HG03280 (cell line): ENCODE data around the gene PCF11.

Experiments used
- ATAC-seq: cut with Tn5 transposase; IDR thresholded peaks from one replicate; pipeline ENCODE4 v1.9.1; 2021; ENCODE audit warnings: mild to moderate bottlenecking, moderate library complexity; ENCODE audit not compliant: unreplicated experiment

Gene PCF11

DNA sequence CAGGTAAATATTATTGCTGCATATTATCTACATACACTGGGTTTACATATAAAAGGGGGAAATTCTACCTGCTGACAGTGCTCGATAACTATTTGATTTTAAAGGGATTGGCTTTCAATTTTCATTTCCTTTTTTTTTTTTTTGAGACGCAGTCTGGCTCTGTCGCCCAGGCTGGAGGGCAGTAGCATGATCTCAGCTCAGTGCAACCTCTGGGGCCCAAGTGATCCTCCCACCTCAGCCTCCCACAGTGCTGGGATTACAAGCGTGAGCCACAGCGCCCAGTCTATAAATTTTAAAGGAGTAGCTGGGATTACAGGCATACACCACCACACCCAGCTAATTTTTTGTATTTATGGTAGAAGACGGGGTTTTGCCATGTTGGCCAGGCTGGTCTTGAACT, 3.2 kb upstream of the PCF11 start:
- no peak for ATAC-seq

DNA sequence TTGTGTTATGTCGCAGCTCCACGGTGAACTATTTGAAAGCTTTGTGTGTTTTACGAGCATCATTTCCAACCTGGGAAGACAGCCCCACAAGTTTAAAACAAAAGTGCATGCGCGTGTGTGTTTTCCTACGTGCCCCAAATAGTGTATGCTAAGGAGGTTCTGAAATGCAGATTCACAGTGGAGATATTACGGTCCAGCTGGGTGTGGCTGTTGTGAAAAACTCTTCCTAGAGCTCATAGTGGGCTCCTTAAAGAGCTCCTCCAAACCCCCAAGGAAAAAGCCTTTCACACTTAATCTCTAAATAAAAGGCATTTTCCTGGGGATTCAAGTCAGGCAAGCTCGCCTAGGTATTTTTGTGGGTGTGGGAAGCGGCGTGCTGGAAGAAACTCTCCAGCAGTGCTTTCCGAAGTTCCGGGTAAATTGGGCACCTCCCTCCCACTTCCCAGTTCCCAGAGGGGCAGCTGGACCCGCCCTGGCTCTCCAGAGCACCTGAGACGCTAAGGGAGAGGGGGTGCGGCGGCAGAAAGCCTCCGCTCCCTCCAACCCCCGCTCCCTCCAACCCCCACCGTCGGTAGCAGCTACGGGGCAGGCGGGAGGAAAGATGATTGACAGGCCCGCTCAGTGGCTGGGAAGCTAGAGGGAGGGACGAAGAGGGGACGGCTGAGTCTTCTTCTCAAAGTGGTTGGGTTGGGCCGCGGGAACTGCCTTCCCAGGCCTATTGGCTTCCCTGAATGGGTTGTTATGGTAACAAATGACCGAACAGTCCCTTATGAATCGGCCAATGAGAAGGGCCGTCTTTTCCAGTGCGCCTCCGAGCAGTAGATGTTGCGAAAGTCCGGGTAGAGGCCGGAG, 561 bp upstream of the PCF11 start:
- peak; percentile 96 for ATAC-seq

- no peak for ATAC-seq
These were observed 844 bp downstream of the PCF11 start for GRCh38 chr11:83157594-83158356.

DNA sequence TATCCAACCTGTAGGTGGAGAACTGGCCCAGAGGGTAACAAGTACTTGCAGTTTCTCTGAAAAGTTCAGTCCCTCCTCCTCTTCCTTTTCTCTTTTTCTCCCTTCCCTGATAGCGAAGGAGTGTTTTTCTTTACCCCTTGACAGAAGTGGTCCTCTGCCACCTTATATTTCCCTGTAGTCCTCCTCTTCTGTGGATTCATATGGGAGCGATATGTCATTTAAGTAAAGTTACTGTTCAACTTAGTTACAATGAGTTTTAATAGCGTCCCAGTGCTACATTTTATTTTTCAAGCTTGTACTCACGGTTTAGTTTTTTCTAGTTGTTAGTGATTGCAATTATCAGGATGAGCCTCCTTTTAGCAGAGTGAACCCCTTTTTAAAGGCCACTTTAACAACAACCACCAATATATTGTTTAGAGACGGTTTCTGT, 1.4 kb downstream of the PCF11 start:
- no peak for ATAC-seq

GRCh38 chr11:83158965-83159901, 2.3 kb downstream of the PCF11 start:
- ATAC-seq, result no peak

GRCh38 chr11:83159902-83160865, 3.3 kb downstream of the PCF11 start:
- ATAC-seq, result no peak

- ATAC-seq, result no peak
These were observed 4.8 kb downstream of the PCF11 start for GRCh38 chr11:83161610-83162199.

DNA sequence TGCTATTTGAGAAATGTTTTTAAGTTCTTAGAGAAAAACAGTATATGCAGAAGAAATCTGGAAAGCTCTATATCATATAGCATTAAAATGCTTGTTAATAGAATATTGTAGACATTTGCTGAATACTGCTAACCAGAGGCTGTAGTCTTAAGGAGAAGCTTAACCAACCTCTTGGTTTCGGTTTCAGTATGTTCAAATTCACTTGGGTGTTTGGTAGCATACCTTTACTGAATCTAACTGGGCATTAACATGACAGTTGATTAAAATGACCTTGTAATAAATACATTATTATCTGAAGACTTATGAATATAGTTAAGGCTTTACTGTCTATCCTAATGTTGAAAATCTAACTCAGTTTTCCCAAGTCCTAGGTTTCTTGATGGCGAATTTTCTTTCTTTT, 5.4 kb downstream of the PCF11 start:
- peak; percentile 51 for ATAC-seq

DNA sequence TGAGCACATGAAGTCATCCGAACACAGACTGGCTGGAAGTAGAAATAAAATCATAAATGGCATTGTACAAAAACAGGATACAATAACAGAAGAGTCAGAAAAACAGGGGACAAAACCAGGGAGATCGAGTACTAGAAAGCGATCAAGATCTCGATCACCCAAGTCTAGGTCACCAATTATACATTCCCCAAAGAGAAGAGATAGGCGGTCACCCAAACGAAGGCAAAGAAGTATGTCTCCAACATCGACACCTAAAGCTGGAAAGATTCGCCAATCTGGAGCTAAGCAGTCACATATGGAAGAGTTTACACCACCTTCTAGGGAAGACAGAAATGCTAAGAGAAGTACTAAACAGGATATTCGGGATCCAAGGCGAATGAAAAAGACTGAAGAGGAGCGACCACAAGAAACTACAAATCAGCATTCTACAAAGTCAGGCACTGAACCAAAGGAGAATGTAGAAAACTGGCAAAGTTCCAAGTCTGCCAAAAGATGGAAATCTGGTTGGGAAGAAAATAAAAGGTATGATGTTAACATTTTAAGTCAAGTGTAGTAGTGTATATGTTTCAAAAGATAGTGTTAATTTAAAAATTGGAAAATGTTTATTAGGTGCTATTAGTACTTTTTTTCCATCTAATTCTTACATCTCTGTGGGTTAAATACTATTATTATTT, 9.4 kb downstream of the PCF11 start:
- no peak for ATAC-seq

GRCh38 chr11:83168756-83169155, 11.8 kb downstream of the PCF11 start:
- no peak for ATAC-seq

GRCh38 chr11:83170865-83171264, 13.9 kb downstream of the PCF11 start:
- ATAC-seq, result no peak

DNA sequence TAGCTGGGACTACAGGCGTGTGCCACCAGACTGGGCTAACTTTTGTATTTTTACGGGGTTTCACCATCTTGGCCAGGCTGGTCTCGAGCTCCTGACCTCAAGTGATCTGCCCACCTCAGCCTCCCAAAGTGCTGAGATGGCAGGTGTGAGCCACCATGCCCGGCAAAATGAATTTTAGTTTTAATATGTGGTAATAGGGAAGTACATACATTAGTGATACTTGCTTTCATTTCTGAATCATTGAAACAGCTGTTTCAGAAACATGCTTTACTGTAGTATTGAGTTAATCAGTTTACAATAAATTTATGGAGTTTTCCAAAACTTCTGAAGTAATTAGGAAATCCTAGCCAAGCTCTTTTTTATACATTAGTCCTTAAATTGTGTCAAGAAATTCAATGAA, 15.6 kb downstream of the PCF11 start:
- ATAC-seq, result no peak

DNA sequence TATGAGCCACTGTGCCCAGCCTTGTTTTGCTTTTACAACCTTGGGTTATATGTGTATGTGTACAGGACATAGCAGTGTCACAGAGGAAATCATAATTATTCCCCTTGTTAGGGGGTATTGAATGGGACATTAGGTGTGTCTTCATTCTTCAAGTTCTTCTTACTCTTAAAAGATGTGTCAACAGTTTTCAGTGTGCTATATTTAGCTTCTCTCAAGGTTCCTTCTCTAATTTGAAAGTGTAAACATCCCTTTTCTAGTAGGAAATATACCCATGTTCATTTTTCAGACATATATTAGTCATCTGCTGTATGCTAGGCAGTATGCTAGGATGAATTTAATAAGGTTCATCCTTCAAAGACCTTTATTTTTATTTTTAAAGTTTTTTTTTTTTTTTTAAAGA, 17.1 kb downstream of the PCF11 start:
- ATAC-seq, result no peak

GRCh38 chr11:83175815-83176214, 18.9 kb downstream of the PCF11 start:
- no peak for ATAC-seq

DNA sequence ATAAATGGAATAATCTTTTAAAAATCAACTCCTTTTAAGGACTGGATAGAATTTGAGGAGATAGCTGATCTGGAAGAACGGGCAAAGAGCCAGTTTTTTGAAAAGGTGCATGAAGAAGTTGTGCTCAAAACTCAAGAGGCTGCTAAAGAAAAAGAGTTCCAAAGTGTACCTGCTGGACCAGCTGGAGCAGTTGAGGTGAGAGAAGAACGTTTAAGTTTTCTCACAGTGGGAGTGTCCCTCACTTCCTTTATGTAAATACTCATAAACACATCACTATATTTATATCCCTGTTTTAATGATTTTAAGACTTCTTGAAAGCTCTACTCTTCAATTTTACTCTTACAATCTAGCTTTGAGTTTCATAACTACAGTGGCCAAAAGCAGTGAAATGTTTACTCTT, 24.9 kb downstream of the PCF11 start:
- ATAC-seq, result no peak

DNA sequence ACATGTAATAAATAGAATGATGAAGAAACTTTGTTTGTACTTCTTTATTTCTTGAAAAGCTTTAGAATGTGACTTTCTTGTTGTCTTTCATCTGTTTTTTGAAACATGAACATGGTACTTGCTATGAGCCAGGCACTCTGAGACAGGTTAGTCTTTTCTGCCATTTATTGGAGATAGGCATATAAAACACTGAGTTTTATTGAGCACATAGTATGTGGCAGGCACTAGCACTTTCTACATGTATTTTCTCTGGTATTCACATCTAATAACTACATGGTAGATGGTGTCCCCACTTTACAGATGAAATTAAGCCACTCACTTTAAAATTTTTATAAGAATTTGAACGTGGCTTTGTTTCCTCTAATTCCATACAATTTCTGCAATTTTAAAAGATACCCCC, 28.8 kb downstream of the PCF11 start:
- ATAC-seq, result no peak

DNA sequence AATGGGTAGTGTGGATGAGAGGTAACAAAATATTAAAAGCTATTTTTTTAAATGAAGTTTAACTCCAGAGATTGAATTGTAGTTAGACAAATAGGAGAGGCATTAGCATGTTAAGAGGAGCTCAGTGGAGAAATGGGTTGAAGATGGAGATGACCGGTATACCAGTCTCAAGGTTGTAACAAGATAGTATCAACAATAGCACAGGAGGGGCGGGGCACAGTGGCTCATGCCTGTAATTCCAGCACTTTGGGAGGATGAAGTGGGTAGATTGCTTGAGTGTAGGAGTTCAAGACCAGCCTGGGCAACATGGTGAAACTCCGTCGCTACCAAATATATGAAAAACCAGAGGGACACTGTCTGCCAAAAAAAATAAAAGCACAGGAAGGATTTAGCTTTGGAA, 30.5 kb downstream of the PCF11 start:
- ATAC-seq, result no peak

DNA sequence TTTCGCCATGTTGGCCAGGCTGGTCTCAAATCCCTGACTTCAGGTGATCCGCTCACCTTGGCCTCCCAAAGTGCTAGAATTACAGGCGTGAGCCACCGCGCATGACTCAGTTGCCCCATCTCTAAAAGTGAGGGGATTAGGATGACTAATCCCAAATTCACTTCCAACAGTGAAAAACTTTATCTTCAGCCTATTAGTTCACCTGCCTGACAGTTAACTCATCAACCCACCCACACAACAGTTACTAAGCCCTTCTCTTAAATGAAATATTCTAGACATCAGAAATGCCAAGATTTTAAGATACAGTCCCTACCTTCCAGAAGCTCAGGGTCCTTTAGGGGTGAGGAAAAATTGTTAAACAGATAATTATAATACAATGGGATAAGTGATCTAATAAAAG, 34.6 kb downstream of the PCF11 start:
- no peak for ATAC-seq

DNA sequence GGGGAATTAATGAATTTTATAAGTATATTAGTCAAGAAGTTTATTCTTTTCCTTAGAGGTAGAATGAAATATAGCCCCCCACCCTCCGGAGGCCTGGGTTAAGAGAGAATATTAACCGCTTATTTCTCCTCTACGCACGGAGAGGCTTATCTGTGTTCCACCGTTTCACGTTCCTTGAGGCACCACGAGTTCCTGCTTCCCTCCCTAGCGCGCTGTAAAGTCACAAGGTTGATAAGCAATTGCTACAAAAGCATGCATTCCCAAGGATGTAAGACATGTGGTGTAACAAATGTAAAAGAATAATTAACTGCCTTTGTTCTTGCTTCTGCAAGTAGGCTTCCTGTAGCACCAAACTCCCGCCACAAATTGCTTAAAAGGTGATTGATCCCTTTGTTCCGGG, 35.1 kb downstream of the PCF11 start:
- ATAC-seq, result no peak
